ENCODE measurements around the gene RYR1.
A peak's percentile ranks its signal among the peaks of the same experiment; 100 is the strongest.
"Not testable (repeated sequence)": the region's sequence is repeated elsewhere in the genome, so short reads cannot be mapped to it uniquely, and the experiment has no call there.

RYR1 gene

DNA sequence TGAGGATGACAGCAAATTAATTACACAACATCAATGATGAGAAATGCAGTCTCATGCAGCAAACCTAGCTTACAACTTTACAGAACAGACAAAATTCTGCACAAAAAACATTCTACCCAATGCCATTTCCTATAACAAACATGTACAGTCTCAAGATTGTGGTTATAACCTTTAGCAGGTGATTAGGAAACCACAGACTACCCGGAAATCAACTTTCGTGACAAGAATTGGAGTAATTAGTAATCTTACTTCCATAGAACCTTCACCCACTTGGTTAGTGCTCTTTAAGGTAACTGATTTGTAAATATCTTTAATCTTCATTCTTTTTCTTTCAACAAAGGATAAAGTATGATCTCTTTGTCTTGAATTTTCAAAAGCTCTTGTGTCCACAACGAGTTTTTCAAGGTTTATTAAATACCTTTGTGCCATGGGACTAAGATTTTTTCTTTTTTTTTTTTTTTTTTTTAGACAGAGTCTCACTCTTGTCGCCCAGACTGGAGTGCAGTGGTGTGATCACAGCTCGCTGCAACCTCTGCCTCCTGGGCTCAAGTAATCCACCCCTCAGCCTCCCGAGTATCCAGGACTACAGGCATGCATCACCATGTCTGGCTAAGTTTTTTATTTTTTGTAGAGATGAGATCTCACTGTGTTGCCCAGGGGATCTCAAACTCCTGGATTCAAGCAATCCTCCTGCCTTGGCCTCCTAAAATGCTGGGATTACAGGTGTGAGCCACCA is 105.5 kb downstream of the RYR1 start:
- DNase-seq (ENCODE audit: low spot score) = no peak

DNA sequence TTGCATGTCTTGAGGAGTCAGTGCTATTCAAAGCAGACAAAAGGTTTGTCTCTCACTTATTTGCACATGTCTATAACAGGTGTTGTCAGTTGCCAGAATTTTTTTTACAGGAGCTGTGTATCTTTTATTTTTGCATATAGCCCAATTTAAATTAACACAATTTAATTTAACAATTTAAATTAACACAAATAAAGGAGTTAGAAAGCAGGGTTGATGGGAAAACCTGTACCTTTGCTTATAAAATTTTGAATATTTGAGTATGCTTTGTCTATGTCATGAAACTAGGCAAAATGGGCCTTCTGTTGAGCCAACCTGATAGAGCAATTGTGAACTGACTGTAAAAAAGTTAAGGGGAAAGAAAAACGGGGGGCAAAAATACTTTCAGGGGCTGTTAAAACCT is 106.3 kb downstream of the RYR1 start:
- no peak for DNase-seq (ENCODE audit: low spot score)

DNA sequence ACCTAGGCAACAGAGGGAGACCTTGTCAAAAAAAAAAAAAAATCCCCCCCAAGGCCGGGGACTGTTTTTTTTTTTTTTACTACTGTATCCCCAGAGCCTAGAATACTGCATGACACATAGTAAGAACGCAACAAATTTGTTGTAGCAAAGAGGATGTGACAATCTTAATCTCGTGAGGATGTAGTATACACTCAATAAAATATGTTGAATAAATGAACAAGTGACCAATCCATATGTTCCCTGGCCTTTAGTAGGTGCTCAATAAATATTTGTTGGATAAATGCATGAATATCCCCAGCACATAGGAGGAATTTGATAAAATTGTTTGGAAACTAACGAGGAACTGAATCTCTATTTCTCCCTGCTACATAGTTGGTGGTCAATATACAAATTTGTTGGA is 108.5 kb downstream of the RYR1 start:
- no peak for DNase-seq (ENCODE audit: low spot score)

DNA sequence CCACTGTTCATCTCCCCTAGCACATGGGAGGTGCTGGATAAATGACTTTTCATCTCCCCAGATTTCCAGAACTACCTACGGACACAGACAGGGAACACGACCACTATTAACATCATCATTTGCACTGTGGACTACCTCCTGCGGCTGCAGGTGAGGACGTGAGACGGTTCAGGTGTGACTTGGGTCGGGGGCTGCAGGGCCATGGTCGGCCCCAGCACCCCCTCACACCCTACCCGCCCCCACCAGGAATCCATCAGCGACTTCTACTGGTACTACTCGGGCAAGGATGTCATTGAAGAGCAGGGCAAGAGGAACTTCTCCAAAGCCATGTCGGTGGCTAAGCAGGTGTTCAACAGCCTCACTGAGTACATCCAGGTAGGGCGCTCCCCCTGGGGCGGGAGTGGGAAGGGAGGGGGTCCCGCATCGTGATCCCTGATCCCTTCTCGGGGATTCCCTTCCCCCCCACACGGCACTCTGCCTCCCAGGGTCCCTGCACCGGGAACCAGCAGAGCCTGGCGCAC is 109.9 kb downstream of the RYR1 start:
- no peak for DNase-seq (ENCODE audit: low spot score)

DNA sequence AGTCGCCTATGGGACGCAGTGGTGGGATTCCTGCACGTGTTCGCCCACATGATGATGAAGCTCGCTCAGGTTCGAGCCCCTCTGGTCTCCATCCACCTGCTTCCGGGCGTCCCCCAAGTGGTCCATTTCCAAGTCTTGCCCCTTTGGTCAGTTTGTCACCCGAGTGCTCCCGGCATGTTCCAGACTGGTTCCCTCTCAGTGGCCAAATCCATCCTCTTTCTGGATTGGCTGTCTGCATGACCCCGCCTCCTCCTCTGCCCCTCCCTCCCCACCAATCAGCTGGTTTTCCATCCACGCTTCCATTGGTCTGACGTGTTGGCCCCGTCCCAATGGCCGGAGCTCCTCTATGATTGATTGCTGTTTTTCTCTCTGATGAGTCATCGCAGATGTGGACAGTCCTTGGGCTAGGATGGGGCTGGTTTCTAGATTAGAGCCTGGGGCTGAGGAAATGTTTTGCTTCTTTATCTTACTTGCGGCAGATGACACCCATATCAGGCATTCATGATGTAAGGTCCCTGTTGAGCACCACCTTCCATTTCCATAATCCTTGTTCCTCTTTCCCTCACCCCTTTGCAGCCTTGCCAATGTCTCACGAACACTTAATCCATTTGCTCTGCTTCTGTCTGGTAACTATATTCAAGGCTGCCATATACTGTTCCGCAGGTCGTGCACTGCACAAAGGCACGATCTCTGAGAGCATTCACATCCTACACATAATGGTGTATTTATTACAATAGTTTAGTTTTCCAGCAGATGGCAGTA is 110.5 kb downstream of the RYR1 start:
- peak; percentile 76 for DNase-seq (ENCODE audit: low spot score)

DNA sequence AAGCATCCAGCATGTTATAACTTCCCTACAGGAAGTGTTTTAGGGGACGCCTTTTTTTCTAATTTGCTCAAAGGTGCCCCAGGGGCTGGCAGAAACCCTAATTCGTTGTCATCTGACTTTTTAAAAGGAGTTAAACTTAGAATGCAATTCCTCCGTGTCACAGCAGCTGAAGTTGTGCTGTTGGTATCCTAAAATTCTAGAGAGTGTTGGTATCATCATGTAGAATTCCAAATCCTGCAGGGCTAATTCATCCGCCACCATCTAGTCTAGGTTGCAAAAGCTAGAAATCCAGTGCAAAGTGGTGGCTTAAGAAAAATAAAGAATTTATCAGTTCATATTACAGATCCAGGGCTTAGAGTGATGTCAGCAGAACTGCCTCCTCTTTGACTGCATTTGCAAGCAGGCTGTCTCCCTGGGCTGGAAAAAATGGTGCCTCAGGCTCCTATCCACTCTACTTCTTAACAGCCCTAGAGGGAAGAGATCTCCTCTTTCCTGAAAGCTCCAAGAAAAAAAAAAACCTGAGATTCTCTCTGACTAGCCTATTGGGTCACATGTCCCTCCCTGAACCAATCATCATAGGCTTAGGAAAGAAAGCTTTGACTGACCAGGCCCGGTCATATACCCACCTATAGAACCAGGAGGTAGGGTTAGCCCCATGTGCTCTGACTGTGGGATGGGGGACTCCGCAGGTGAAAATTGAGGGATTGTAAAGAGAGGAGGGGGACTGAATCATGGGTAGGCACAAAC is 111.3 kb downstream of the RYR1 start:
- no peak for DNase-seq (ENCODE audit: low spot score)

DNA sequence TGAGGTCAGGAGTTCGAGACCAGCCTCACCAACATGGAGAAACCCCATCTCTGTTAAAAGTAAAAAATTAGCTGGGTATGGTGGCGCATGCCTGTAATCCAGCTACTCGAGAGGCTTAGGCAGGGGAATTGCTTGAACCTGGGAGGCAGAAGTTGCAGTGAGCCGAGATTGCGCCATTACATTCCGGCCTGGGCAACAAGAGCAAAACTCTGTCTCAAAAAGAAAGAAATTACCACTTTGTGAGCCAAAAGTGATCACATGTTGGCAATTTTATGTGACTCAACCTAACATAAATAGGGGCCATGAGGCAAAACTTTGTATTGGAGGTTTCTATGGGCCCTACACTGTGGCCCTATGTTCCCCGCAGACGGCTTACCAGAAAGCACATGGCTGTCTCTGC is 112.1 kb downstream of the RYR1 start:
- no peak for DNase-seq (ENCODE audit: low spot score)

DNA sequence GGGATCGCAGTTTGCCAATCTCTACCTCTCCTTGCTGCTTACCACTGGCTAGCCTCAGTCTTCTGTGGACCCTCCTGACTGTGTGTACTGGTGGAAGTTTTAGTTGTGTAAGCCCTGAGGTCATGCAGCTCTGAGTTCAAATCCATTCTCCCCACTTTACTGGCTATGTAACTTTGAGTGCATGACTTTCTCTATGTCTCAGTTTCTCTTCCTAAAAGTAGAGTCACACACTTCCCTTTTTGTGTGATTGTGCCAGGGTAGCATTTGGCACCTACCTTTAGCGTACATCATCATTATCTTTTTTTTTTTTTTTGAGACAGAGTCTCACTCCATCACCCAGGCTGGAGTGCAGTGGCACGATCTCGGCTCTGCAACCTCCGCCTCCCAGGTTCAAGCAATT is 113.9 kb downstream of the RYR1 start:
- DNase-seq (ENCODE audit: low spot score) = no peak

DNA sequence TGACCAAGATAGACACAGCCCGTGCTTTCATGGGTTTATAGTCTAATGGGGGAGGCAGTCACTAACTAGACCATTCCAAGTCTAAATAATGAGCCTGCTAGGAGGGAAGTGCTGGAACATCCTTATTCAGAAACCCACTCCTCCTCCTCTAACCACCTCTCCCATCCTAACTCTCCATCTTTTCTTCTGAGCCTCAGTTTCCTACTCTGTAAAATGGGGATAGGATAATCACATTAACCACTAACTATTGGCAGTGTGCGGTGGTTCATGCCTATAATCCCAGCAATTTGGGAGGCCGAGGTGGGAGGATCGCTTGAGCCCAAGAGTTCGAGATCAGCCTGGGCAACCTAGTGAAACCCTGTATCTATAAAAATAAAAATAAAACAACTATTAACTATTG is 115.6 kb downstream of the RYR1 start:
- no peak for DNase-seq (ENCODE audit: low spot score)

DNA sequence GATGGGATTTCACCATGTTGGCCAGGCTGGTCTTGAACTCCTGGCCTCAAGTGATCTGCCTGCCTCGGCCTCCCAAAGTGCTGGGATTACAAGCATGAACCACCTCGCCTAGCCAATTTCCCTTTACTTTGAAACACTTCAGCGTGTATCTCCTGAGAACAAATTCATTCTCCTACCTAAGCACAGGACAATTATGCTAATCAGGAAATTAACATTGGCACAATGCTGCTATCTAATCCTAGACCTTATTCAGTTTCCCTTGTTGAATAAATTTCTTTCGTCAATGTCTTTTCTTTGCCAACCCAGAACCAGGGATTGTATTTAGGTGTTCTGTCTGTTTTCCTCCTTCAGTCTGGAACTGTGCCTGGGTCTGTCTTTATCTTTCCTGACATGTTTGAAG is 116.5 kb downstream of the RYR1 start:
- no peak for DNase-seq (ENCODE audit: low spot score)

DNA sequence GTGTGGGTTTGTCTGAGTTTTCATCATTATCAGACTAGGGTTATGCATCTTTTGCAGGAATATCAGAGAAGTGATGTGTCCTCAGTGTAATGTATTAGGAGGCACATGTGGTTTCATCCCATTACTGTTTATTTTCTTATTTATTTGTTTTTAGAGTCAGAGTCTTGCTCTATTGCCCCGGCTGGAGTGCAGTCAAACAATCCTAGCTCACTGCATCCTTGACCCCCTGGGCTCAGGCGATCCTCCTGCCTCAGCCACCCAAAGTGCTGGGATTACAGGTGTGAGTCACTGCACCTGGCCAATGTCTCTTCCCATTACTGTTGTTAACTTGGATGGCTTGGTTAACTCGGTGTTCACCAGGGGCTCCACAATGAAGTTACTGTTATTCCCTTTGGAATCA is 116.9 kb downstream of the RYR1 start:
- no peak for DNase-seq (ENCODE audit: low spot score)

DNA sequence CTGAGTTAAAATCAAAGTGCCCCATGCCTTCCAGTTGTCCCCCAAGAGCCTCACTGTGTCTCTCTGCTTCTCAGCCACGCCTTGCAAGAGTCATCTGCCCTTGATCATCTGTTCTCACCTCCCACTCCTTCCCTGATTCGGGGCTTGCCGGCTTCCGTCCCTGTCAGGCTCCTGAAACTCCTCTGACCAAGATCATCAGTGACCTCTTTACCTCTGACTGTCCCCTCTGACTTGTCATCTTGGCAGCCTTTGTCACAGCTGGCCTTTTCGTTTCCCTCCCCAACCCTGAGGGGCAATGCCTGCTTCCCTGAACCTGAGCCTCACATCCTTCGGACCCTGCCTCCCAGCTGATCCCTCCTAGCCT is 117.9 kb downstream of the RYR1 start:
- DNase-seq (ENCODE audit: low spot score) = no peak

DNA sequence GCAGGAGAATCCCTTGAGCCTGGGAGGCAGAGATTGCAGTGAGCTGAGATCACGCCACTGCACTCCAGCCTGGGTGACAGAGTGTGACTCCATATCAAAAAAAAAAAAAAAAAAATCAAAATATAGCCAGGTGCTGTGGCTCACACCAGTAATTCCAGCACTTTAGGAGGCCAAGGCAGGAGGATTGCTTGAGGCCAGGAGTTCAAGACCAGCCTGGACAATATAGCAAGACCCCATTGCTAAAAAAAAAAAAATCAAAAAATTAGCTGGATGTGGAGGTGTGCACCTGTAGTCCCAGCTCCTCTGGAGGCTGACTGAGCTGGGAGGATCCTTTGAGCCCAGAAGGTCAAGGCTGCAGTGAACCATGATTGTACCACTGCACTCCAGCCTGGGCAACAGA is 119.7 kb downstream of the RYR1 start:
- not testable (repeated sequence) for DNase-seq (ENCODE audit: low spot score)

DNA sequence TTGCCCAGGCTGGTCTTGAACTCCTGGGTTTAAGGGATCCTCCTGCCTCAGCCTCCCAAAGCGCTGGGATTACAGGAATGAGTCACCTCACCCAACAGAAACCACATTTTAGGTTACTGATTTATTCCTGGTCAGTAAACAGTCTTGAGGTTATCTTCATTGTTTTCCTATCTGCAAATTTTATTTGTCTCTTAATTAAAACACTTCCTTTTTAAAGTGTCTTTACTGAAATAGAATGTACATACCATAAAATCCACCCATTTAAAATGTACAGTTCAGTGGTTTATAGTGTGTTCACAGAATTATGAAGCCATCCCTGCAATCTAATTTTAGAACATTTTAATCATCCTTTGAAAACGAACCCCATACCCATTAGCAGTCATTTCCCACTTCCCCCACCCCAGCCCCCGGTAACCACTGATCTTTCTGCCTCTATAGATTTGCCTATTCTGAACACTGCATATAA is 121.2 kb downstream of the RYR1 start:
- DNase-seq (ENCODE audit: low spot score) = no peak

DNA sequence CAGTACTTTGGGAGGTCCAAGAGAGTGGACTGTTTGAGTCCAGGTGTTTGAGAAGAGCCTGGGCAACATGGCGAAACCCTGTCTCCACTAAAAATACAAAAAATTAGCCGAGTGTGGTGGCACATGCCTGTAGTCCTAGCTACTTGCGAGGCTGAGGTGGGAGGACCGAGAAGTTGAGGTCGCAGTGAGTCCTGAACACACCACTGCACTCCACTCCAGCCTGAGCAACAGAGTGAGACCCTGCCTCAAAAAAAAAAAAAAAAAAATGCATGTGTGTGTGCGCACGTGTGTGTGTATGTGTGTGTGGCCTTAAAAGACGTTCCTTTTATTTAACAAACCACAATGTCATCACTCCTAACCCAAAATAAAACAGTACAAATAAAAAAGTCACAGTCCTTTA is 121.7 kb downstream of the RYR1 start:
- no peak for DNase-seq (ENCODE audit: low spot score)

DNA sequence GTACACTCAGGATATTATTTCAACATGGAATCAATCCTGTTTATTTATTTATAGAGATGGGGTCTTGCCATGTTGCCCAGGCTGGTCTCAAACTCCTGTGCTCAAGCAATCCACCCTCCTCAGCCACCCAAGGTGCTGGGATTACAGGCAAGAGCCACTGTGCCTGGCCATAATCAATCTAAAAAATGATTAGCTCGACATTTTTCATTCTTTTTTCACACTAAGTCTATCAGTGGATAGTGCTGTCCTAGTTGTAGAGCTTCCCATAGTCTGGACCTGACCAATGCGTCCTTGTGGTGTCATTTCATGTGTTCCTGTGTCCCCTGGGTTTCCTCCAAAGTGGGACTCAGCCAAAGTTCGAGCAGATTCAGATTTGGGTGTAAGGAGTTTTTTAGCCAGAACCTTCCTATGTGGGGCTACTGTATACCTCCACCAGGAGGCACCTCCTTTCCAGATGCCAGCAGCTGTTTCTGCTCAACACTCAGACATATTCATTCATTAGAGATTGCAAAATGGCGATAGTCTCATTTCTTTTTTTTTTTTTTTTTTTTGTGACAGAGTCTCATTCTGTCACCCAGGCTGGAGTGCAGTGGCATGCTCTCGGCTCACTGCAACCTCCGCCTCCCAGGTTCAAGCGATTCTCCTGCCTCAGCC is 123.2 kb downstream of the RYR1 start:
- DNase-seq (ENCODE audit: low spot score) = no peak

DNA sequence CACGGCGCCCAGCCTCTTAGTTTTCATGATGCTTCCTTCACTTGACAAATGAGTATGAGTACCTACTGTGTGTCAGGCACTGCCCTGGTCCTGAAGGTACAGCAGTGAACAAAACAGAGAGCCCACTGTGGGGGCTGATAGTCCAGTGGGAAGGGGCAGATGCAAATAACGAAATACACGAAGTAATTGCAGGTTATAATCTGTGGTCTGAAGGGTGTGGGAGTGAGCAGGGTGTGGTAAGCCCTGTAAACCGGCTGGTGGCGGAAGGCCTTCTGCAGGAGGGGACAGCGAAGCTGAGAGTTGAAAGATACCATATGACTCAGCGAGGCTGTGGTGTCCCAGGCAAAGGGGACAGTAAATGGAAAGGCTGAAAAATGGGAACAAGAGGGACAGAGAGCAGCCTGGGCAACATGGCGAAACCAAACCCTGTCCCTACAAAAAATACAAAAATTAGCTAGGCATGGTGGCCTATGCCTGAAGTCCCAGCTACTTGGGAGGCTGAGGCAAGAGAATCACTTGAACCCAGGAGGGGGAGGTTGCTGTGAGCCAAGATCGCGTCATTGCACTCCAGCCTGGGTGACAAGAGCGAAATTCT is 123.8 kb downstream of the RYR1 start:
- DNase-seq (ENCODE audit: low spot score) = no peak

DNA sequence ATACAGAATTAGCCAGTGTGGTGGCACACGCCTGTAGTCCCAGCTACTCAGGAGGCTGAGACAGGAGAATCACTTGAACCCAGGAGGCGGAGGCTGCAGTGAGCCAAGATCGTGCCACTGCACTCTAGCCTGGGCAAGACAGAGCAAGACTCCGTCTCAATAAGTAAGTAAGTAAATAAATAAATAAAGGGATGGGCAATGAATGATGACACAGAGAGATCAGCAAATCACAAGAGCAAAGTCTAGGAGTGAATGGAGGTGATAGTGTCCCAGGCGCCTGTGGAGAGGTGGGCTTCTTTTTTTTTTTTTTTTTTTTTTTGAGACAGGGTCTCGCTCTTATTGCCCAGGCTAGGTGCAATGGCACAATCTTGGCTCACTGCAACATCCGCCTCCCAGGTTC is 125.4 kb downstream of the RYR1 start:
- DNase-seq (ENCODE audit: low spot score) = not testable (repeated sequence)

DNA sequence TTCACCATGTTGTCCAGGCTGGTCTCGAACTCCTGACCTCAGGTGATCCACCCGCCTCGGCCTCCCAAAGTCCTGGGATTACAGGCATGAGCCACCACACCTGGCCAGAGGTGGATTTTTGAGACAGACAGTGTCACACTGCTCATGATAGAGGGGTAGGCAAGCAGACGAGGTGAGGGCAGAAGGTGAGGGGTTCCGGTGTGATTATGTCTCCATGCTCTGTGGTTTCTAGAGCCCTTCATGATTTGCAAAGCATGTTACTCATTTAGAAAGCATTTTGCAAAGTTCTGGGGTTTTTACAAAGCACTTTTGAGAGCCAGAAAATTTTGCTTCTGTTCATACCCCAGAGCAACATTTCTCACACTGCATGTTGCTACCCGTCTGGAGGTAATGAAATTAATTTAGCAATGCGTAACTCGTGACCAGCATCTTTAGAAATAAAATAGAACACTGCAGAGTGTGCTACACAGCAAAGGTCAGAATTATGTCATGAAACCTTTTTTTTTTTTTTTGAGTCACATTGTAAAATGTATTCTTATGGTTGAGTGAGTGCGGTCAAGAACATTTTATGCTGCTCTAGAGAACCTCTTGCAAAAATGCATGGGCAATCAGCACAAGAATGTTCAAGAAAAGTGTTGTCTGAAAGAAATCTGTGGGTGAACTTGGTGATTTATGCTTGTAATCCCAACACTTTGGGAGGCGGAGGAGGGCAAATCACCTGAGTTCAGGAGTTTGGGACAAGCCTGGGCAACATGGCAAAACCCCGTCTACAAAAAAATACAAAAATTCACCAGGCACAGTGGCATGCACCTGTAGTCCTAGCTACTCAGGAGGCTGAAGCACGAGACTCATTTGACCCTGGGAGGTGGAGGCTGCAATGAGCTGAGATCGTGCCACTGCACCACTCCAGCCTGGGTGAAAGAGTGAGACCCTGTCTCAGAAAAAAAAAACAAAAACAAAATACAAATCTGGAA is 126.2 kb downstream of the RYR1 start:
- no peak for DNase-seq (ENCODE audit: low spot score)

DNA sequence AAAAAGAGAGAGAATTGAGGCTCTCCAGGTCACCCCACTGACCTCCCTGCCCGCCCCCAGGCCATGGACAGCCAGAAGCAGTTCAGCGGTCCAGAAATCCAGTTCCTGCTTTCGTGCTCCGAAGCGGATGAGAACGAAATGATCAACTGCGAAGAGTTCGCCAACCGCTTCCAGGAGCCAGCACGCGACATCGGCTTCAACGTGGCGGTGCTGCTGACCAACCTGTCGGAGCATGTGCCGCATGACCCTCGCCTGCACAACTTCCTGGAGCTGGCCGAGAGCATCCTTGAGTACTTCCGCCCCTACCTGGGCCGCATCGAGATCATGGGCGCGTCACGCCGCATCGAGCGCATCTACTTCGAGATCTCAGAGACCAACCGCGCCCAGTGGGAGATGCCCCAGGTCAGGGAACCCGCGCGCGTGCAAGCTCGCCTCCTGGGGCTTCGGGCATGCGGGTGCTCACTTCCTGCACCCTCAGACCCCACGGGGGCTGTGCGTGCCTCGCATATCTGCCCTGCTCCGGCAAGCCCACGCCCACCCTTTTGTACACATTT is 127.6 kb downstream of the RYR1 start:
- no peak for DNase-seq (ENCODE audit: low spot score)
